Aorta (tissue), 5 donors: Measurements from ENCODE around the gene NTRK3. TPM values are rescaled to one million over a fixed set of nuclear protein-coding genes. Genes with fewer than 3 reads are reported as not detected.

ENCODE experiments used
- ATAC-seq: fragments of 200-7000 bp; cut with Tn5 transposase; one replicate; pipeline ENCODE4 v1.9.1; 2022; ENCODE audit warnings: moderate library complexity; ENCODE audit not compliant: low FRiP score
- DNase-seq, 2 donors: peaks; one replicate each; pipeline ENCODE4 v3.0.0-alpha.2; 2020
- H3K27ac ChIP-seq, 2 donors: one replicate each; pipeline ENCODE4 v1.5.1; 2013; ENCODE audit warnings: low read length in 2 of 2, mild to moderate bottlenecking in 2 of 2, moderate library complexity in 2 of 2, control low read depth in 1 of 2, inconsistent platforms in 1 of 2, low read depth in 1 of 2
- H3K27me3 ChIP-seq, 2 donors: one replicate each; pipeline ENCODE4 v1.6.1; 2013; ENCODE audit warnings: control low read depth in 1 of 2, low read length in 1 of 2, mild to moderate bottlenecking in 1 of 2, moderate library complexity in 1 of 2; ENCODE audit not compliant: insufficient read depth in 2 of 2, control insufficient read depth in 1 of 2
- H3K36me3 ChIP-seq, 2 donors: one replicate each; pipeline ENCODE4 v1.6.1; 2013; ENCODE audit warnings: control low read depth in 1 of 2, low read length in 1 of 2, mild to moderate bottlenecking in 1 of 2; ENCODE audit not compliant: insufficient read depth in 2 of 2, control insufficient read depth in 1 of 2
- H3K4me1 ChIP-seq, 2 donors: one replicate each; pipeline ENCODE4 v1.6.1; 2013; ENCODE audit warnings: low read length in 2 of 2, control low read depth in 1 of 2, mild to moderate bottlenecking in 1 of 2, moderate library complexity in 1 of 2; ENCODE audit not compliant: insufficient read depth in 2 of 2, control insufficient read depth in 1 of 2
- H3K4me3 ChIP-seq, 2 donors: one replicate each; pipeline ENCODE4 v1.5.1; 2013; ENCODE audit warnings: low read length in 2 of 2, control low read depth in 1 of 2, mild to moderate bottlenecking in 1 of 2
- H3K9me3 ChIP-seq: one replicate; pipeline ENCODE4 v1.6.1; 2013; ENCODE audit warnings: mild to moderate bottlenecking, low read length; ENCODE audit not compliant: control insufficient read depth
- WGBS, 2 donors: extraction: QIAGEN DNeasy Blood & Tissue Kit; methylation state at CpG; one replicate each; pipeline ENCODE4 v1.1.7; 2013; 5-methylcytosine and 5-hydroxymethylcytosine counted together
- intact Hi-C, 2 donors: fragments of 100-400 bp; cut with DNase I; formaldehyde crosslinking; loops; one replicate each; pipeline versions ENCODE4 v1.14.2 to v1.15.0; 2022
- polyA plus RNA-seq, 2 donors: library from polyadenylated mRNA; stranded (reverse); fragments of 200-250 nt; gene quantifications; one replicate each; pipeline ENCODE4 v1.2.3, GENCODE V29; 2013
- total RNA-seq, 2 donors: library from RNA; stranded (reverse); fragmentation: NEBNext Ultra II Directional; extraction: Animal tissue kit (Norgen Biotek cat#: 25700); gene quantifications; one replicate each; pipeline ENCODE4 v1.2.1, GENCODE V29; 2021
- donor health status: healthy with polysubstance abuse.
- donor health status: Bipolar disorder and iron deficiency.
- donor health status: DM: no; HTN: no; CAD: no.
- donor health status: DM: no; HTN: no; CAD: no.
- donor health status: DM: yes; HTN: yes; CAD: no.

NTRK3 gene
- total and polyA plus RNA-seq, 4 donors = 8.9 to 84.0 (median 79.6) TPM

- Histone ChIP-seq H3K4me3 (no peak overlapping the region), H3K9me3 (no peaks in the 10 kb centered on the region), H3K27me3 (no peaks in the 10 kb centered on the region), H3K4me1 (peaks cover 7 to 10% of the 10 kb centered on the region in 2 donors), H3K27ac (no peak overlapping the region), H3K36me3 (peaks cover 0 to 2% of the 10 kb centered on the region in 2 donors)
- ATAC-seq = no peak
- intact Hi-C loops = no loop called here
- 26 to 28% methylated on average over 6 of the region's 6 CpGs for WGBS, 2 donors
- DNase-seq = peak in 1 of 2 donors; percentile 67
Measured at GRCh38 chr15:88089024-88089620, 167.4 kb downstream of the NTRK3 start.

DNA sequence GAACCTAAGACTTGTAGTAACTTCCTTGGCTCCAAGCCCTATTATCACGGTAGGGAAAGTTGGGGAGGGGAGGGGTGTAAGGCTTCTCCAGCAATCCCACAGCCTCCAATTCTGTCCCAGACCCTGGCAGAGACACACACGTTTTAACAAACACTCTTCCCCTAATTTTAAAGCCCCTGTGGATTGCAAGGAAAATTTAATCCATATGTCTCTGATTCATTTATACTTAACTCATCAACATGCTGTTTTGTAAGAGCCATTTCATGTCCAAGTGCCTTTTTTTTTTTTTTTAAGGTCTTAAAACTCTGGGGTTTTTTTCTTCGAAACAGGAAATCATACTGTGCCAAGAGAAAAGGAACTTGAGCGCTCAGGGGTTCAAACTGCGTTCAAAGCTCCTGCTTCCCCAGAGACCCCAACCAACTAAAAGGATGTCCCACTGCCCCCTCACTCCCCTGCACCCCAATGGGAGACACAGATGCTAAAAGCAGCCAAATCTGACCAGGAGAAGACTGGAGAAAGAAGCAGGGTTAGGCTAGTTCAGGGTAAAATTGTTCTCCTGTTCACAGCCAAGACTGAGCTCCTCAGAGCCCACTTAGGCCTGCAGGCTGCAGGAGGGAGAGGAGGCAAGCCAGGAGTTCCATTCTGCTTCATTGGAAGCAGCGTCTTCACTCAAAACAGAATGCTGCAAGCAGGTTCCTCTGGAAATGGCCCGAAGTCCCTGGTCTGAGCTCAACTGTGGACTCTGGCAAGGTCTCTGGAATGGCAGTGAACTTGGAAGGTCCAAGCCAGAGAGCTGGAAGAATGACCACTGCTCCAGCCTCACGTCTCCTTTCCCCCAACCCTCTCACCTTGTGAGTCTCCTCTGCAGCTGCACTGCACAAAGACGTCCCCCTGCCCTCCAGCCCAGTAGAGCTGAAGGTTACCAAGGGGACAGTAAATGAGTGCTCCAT lies 172.5 kb downstream of the NTRK3 start:
- WGBS, 2 donors = 4% methylated on average over 9 of the region's 9 CpGs
- no peak overlapping the region for H3K4me3 ChIP-seq
- no peaks in the 10 kb centered on the region for H3K9me3 ChIP-seq
- DNase-seq (peak in 1 of 2 donors; percentile 58), ATAC-seq (peak; percentile 75)
- peaks cover 7 to 14% of the 10 kb centered on the region in 2 donors for H3K4me1 ChIP-seq
- intact Hi-C loops = no loop called here
- H3K36me3 ChIP-seq = no peaks in the 10 kb centered on the region
- peak overlapping the region in 1 of 2 donors; percentile 72 for H3K27ac ChIP-seq
- no peaks in the 10 kb centered on the region for H3K27me3 ChIP-seq

DNA sequence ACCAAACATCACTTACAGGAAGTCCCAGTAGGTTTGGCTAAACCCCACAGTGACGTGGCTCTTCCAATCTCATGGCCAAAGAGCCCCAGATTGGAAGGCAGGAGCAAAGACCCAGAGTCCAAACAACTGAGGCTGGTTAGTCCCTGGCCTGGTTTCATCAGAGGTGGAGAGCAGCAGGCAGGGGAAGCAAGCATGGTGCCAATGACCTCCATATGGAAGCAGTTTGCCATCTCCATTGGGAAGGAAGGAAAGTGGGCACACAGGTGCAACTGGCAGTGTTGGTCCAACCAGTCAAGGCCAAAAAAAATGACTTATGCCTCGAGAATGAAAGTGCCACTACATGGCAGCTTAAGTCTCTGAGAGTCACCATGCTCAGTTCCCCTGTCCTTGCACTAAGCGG lies 175.9 kb downstream of the NTRK3 start:
- Histone ChIP-seq H3K27me3 (no peaks in the 10 kb centered on the region), H3K27ac (peak overlapping the region; percentile 40 to 77), H3K4me3 (no peak overlapping the region), H3K4me1 (peaks cover 3 to 10% of the 10 kb centered on the region in 2 donors), H3K9me3 (no peaks in the 10 kb centered on the region), H3K36me3 (no peaks in the 10 kb centered on the region)
- ATAC-seq (no peak), DNase-seq (no peak)
- WGBS, 2 donors = 7 to 10% methylated on average over 3 of the region's 3 CpGs
- intact Hi-C loops = no loop called here

GRCh38 chr15:88077296-88078020 lies 179.1 kb downstream of the NTRK3 start:
- intact Hi-C loops = loop anchor here in 1 of 2 donors (5.0 kb wide), 1 partner anchor 170 kb away; no protein-coding TSS in a partner anchor
- ATAC-seq (peak; percentile 45), DNase-seq (peak in 1 of 2 donors; percentile 71)
- Histone ChIP-seq H3K36me3 (no peaks in the 10 kb centered on the region), H3K4me1 (peaks cover 0 to 3% of the 10 kb centered on the region in 2 donors), H3K27ac (peak overlapping the region; percentile 73 to 87), H3K4me3 (no peak overlapping the region), H3K9me3 (no peaks in the 10 kb centered on the region), H3K27me3 (no peaks in the 10 kb centered on the region)
- 10 to 12% methylated on average over 12 of the region's 12 CpGs for WGBS, 2 donors

DNA sequence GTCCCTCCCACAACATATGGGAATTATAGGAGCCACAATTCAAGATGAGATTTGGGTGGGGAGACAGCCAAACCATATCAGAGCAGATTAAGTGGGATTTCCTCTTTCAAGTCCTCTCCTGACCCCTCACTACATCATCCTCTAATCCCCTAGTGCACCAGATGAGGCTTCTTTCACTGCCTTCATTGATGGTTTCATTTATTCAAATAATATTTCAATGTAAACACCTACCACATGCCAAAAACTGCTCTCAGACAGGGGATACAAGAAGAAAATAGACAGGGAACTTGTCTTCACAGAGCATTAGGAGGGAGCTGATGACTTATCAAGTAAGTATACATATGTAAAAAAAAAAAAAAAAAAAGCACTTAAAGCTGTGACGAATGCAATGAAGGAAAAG lies 180.2 kb downstream of the NTRK3 start:
- Histone ChIP-seq H3K4me1 (peaks cover 0 to 3% of the 10 kb centered on the region in 2 donors), H3K36me3 (no peaks in the 10 kb centered on the region), H3K27me3 (no peaks in the 10 kb centered on the region), H3K27ac (no peak overlapping the region), H3K4me3 (no peak overlapping the region), H3K9me3 (no peaks in the 10 kb centered on the region)
- no peak for ATAC-seq
- DNase-seq = no peak
- 34 to 63% methylated on average over 1 of the region's 1 CpG for WGBS, 2 donors
- intact Hi-C loops = loop anchor here in 1 of 2 donors (5.0 kb wide), 1 partner anchor 171 kb away; no protein-coding TSS in a partner anchor

DNA sequence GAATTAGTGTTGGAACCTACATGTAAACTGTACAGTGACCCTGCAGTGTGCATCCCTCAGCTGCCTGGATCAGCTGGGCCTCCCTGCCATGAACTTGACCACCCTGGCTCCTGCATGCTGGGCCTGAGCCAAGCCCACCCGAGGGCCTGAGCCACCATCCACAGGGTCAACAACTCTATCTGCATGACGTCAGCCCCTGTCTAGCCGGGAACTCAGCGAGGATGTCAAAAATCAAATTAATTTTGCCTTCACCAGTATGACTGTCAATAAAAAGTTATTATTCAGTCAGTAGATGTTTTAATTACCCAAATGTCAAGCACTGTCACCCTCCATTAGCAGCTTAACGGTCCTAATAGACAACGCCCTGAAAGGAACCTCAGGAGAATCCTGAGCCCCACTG lies 181.4 kb downstream of the NTRK3 start:
- DNase-seq = no peak
- H3K27ac ChIP-seq = no peak overlapping the region
- ATAC-seq = no peak
- H3K27me3 ChIP-seq = no peaks in the 10 kb centered on the region
- H3K4me1 ChIP-seq = no peaks in the 10 kb centered on the region
- intact Hi-C loops = loop anchor here in 1 of 2 donors (5.0 kb wide), 1 partner anchor 172 kb away; no protein-coding TSS in a partner anchor
- H3K36me3 ChIP-seq = no peaks in the 10 kb centered on the region
- H3K4me3 ChIP-seq = no peak overlapping the region
- 33 to 46% methylated on average over 6 of the region's 6 CpGs for WGBS, 2 donors
- no peaks in the 10 kb centered on the region for H3K9me3 ChIP-seq

GRCh38 chr15:88074386-88074785 lies 182.2 kb downstream of the NTRK3 start:
- Histone ChIP-seq H3K27ac (no peak overlapping the region), H3K4me1 (no peaks in the 10 kb centered on the region), H3K36me3 (no peaks in the 10 kb centered on the region), H3K9me3 (no peaks in the 10 kb centered on the region), H3K4me3 (no peak overlapping the region), H3K27me3 (no peaks in the 10 kb centered on the region)
- WGBS, 2 donors = 80 to 86% methylated on average over 5 of the region's 5 CpGs
- intact Hi-C loops = no loop called here
- ATAC-seq = no peak
- no peak for DNase-seq

GRCh38 chr15:88073391-88073691 lies 183.2 kb downstream of the NTRK3 start:
- no peaks in the 10 kb centered on the region for H3K9me3 ChIP-seq
- no peak overlapping the region for H3K4me3 ChIP-seq
- no peaks in the 10 kb centered on the region for H3K27me3 ChIP-seq
- H3K36me3 ChIP-seq = no peaks in the 10 kb centered on the region
- ATAC-seq (no peak), DNase-seq (no peak)
- no peaks in the 10 kb centered on the region for H3K4me1 ChIP-seq
- intact Hi-C loops = no loop called here
- H3K27ac ChIP-seq = no peak overlapping the region
- WGBS, 2 donors = 87 to 88% methylated on average over 2 of the region's 2 CpGs
